ENCODE data around the gene MYOM3. TPM values are rescaled to one million over a fixed set of nuclear protein-coding genes. Genes with fewer than 3 reads are reported as not detected.
"Not testable (repeated sequence)": the region's sequence is repeated elsewhere in the genome, so short reads cannot be mapped to it uniquely, and the experiment has no call there.

The MYOM3 gene
- total RNA-seq, 2 donors from 2014 or later, result 0.83 to 1.2 TPM

DNA sequence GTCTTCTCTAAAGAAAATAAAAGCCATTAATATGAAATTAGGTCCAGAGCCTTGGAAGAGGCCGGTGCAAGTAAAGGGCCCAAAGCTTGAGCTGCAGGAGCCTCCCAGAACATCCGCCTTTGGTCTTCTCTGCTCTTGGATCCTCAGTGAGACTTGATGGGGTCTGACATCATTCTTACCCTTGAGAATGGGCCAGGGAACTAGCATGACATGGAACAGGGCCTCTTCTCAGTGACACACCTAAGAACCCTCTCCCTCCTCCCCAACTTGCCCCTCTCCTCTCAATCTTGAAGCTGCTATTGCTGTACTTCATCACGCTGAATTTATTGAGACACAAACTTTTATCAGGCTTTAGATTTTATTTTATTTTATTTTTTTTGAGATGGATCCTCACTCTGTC is 91.5 kb downstream of the MYOM3 start:
- DNase-seq (ENCODE audit: low spot score), result no peak
- intact Hi-C loops (cut with DNase I), result loop anchor here (5.0 kb wide), 2 partner anchors 43 to 63 kb away; partner anchors contain the start of gene PNRC2 (in 2 of the 2)

GRCh38 chr1:24020025-24020424 is 91.9 kb downstream of the MYOM3 start:
- intact Hi-C loops (cut with DNase I), result loop anchor here (5.0 kb wide), 2 partner anchors 43 to 63 kb away; partner anchors contain the start of gene PNRC2 (in 2 of the 2)
- no peak for DNase-seq (ENCODE audit: low spot score)

DNA sequence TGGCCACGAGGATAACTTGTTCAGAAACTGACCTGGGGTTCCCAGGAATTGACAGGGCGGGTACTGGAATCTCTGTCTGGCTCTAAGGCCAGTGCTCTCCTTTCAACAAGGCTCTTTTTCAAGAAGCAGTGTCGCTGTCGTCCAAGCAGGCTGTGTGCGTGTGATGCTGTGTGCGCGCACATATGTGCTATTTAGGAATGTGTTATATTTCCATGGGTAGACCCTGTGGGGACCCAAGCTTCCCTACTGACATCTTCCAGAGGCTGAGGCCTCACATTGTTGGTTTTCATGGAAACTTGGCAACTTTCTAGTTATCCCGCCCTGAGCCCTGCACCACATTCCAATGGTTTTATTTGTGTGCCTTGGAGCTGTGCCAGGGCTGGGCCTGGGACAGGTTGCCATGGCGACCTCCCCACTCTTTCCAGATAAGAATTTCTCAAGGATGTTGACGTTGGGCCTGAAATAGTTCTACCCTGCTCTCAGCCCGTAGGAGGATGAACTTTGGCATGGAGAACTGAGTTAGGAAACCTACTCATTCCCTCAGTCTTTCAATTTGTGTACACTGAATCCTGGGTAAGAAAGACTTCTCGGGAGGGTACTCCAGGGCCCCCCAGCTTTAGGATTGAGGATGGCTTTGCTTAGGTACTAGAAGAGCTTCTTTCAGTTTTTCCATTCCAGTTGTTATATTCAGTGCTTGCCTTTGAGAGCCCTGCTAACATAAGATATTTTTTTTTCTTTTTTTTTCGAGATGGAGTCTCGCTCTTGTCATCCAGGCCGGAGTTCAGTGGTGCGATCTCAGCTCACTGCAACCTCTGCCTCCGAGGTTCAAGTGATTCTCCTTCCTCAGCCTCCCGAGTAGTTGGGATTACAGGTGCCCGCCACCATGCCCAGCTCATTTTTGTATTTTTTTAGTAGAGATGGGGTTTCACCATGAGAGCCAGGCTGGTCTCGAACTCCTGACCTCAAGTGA is 93.0 kb downstream of the MYOM3 start:
- intact Hi-C loops (cut with DNase I), result no loop called here
- peak; percentile 98 for DNase-seq (ENCODE audit: low spot score)

DNA sequence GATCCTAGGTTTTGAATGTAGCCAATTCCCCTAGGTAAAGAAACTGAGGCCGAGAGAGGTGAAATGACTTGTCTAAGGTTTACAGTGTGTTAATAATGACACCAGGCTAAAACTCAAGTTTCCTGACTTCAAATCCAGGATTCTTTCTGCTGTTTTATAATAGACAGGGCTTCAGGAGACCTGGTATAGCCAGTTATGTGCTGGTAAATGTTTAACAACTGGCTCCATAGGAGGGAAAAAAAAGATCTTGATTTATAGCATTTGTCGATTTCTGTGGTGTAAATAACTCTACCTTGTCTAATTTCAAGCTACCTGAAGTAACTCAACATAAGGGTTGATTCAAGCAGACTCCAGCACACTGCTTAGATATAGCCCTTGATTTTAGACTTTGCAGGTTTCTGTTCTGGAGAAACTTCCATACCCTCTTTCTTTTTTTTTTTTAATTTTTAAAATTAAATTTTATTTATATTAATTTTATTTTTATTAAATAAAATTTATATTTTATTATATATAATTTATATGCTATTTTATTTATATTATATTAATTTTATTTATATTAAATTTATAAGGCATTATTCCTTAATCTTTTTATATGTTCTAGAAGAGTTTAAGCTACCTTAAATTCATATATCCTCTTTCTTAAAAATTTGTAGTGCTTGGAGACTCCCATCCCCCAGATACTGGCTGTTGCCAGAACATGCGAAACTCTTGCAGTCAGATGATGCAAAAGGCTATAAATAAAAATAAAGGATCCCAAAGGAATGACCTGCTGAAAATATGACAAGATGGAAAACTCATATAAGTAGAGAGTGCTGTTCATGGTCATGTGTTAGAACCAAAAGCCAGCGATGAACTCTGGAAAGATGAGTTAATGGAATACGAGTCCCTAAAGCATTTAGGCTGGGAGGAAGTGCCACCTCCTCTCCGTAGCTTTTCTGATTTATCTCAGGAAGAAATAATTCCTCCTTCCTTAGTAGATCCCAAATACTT is 96.4 kb downstream of the MYOM3 start:
- DNase-seq (ENCODE audit: low spot score), result no peak

DNA sequence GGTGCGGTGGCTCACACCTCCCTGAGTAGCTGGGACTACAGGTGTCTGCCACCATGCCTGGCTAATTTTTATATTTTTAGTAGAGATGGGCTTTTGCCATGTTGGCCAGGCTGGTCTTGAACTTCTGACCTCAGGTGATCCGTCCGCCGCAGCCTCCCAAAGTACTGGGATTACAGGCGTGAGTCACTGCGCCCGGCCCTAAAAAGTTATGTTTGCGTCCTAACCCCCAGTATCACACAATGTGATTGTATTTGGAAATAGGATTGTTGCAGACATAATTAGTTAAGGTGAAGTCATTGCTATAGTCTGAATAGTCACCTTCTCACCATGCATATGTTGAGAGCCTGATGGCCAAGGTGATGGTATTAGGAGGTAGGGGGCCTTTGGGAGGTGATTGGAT is 99.1 kb downstream of the MYOM3 start:
- DNase-seq (ENCODE audit: low spot score); intact Hi-C loops (cut with DNase I): not testable (repeated sequence)

More for the DNA sequence above, 96.4 kb downstream of the MYOM3 start:
- intact Hi-C loops (cut with DNase I), result no loop called here

DNA sequence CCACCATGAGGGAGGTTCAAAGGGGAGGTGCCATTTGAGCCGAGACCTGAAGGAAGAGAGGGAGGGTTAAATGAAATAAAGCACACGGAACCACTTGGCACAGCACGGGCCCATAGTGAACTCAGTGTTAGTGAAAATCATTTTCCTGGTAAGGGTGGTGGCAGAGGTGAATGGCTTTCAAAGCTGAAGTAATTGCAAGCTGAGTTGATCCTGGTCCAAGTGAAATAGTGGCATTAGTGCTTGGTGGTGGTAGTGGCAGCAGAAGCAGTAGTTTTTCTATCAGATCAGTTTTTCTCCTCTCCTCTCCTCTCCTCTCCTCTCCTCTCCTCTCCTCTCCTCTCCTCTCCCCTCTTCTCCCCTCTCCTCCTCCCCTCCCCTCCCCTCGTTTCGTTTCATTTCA is 101.3 kb downstream of the MYOM3 start:
- intact Hi-C loops (cut with DNase I), result no loop called here
- DNase-seq (ENCODE audit: low spot score), result no peak

GRCh38 chr1:24009406-24009805 is 102.5 kb downstream of the MYOM3 start:
- DNase-seq (ENCODE audit: low spot score), result no peak

GRCh38 chr1:24008574-24009184 is 103.3 kb downstream of the MYOM3 start:
- intact Hi-C loops (cut with DNase I), result not testable (repeated sequence)

More at GRCh38 chr1:24009406-24009805, 102.5 kb downstream of the MYOM3 start:
- intact Hi-C loops (cut with DNase I), result no loop called here

DNA sequence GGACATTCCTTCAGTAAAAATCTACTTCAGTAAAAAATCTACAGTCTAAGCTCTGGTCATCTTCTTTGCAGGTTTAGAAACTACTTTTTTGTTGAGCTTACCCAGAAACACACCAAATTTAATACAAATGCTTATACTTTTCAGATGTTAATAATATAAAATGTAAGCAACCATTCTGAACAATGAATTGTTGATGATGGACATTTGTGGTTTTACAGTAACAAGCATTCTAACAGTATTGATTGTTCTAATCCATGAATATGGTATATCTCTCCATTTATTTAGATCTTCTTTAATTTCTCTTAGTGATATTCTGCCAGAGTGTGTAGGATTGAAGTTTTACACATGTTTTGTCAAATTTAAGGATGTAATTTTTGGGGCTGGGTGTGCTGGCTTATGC is 104.9 kb downstream of the MYOM3 start:
- intact Hi-C loops (cut with DNase I), result no loop called here
- DNase-seq (ENCODE audit: low spot score), result no peak

More at GRCh38 chr1:24008574-24009184, 103.3 kb downstream of the MYOM3 start:
- DNase-seq (ENCODE audit: low spot score), result not testable (repeated sequence)

Other genes starting within 250 kb of the MYOM3 start
- gene FUCA1, start 243.8 kb downstream of the MYOM3 start, total RNA-seq, result 10 to 100 TPM; 13.8 to 27.9 TPM
- under 1 TPM; 0.05 to 0.14 TPM for gene CNR2, start 198.8 kb downstream of the MYOM3 start, total RNA-seq
- 100 to 1,000 TPM in 1 of 2 donors, 10 to 100 TPM in 1; 85.6 to 104 TPM for gene PNRC2, start 152.3 kb downstream of the MYOM3 start, total RNA-seq
- 10 to 100 TPM; 74.1 to 77.4 TPM for gene SRSF10, start 131.8 kb downstream of the MYOM3 start, total RNA-seq
- gene IL22RA1, start 31.0 kb upstream of the MYOM3 start, total RNA-seq, result under 1 TPM in 1 of 2 donors, not detected in 1; 0.10 TPM
- under 1 TPM; 0.43 to 0.51 TPM for gene IFNLR1, start 75.2 kb upstream of the MYOM3 start, total RNA-seq
- under 1 TPM; 0.14 to 0.19 TPM for gene GRHL3, start 207.2 kb upstream of the MYOM3 start, total RNA-seq